WTC11 (cell line): ENCODE measurements around the gene BBS4. TPM values are rescaled to one million over a fixed set of nuclear protein-coding genes. Genes with fewer than 3 reads are reported as not detected.

Source experiments
- ATAC-seq: fragments of 200-7000 bp; cut with Tn5 transposase; 2 replicates; pipeline ENCODE4 v1.10.0; 2021; ENCODE audit warnings: mild to moderate bottlenecking, moderate library complexity
- CTCF ChIA-PET: fragments of 300-600 bp; sonication (Branson Sonifier 250); formaldehyde crosslinking; loops from one replicate; lab custom pipeline; 2021; ENCODE audit warnings: antibody characterized with exemption; lab: Charles Lee
- POLR2A ChIA-PET: fragments of 350-600 bp; sonication (Branson Sonifier 250); formaldehyde crosslinking; loops from one replicate; lab custom pipeline; 2021; ENCODE audit warnings: antibody characterized with exemption; lab: Charles Lee
- DNase-seq: peaks from one replicate; pipeline ENCODE4 v3.0.0; 2021; ENCODE audit warnings: low spot score
- H3K27ac Mint-ChIP-seq: 2 replicates; pipeline ENCODE4 v1.8.0; 2021; ENCODE audit warnings: mixed read lengths
- H3K27me3 Mint-ChIP-seq: 2 replicates; pipeline ENCODE4 v1.8.0; 2021; ENCODE audit warnings: low read depth, mild to moderate bottlenecking, moderate library complexity, mixed read lengths
- H3K36me3 Mint-ChIP-seq: 2 replicates; pipeline ENCODE4 v1.8.0; 2021; ENCODE audit warnings: mixed read lengths
- H3K4me1 Mint-ChIP-seq: 2 replicates; pipeline ENCODE4 v1.8.0; 2022; ENCODE audit warnings: mixed read lengths
- H3K4me3 Mint-ChIP-seq: 2 replicates; pipeline ENCODE4 v1.8.0; 2021; ENCODE audit warnings: mild to moderate bottlenecking, moderate library complexity, mixed read lengths
- H3K9me3 Mint-ChIP-seq: 2 replicates; pipeline ENCODE4 v1.8.0; 2021; ENCODE audit warnings: mixed read lengths
- EMX1 ChIP-seq: fragments of 250-450 bp; sonication (Bioruptor Pico); IDR thresholded peaks from 2 replicates; pipeline ENCODE4 v1.8.0; 2021; ENCODE audit warnings: mild to moderate bottlenecking
- FOXJ3 ChIP-seq: sonication (generic); formaldehyde crosslinking; IDR thresholded peaks from 2 replicates; pipeline ENCODE4 v1.9.0; 2021; ENCODE audit warnings: missing genetic modification reagents, mild to moderate bottlenecking, borderline replicate concordance
- FOXP1 ChIP-seq: sonication (generic); formaldehyde crosslinking; IDR thresholded peaks from 2 replicates; pipeline ENCODE4 v1.8.0; 2022; ENCODE audit warnings: missing genetic modification reagents, mild to moderate bottlenecking, moderate library complexity, borderline replicate concordance
- NFE2L1 ChIP-seq: sonication (generic); formaldehyde crosslinking; IDR thresholded peaks from 2 replicates; pipeline ENCODE4 v1.8.1; 2023; ENCODE audit warnings: missing genetic modification reagents
- TP53 ChIP-seq: sonication (generic); formaldehyde crosslinking; IDR thresholded peaks from 2 replicates; pipeline ENCODE4 v1.8.1; 2023; ENCODE audit warnings: mild to moderate bottlenecking, missing genetic modification reagents
- ZNF138 ChIP-seq: sonication (generic); formaldehyde crosslinking; conservative IDR thresholded peaks from 2 replicates; pipeline ENCODE4 v1.8.1; 2022; ENCODE audit warnings: mild to moderate bottlenecking, moderate library complexity, missing genetic modification reagents
- ZNF317 ChIP-seq: sonication (generic); formaldehyde crosslinking; IDR thresholded peaks from 2 replicates; pipeline ENCODE4 v1.8.1; 2023; ENCODE audit warnings: low read depth, mild to moderate bottlenecking, moderate library complexity, missing genetic modification reagents, borderline replicate concordance
- ZNF396 ChIP-seq: fragments of 250-450 bp; sonication (Bioruptor Pico); IDR thresholded peaks from 2 replicates; pipeline ENCODE4 v1.8.0; 2021; ENCODE audit warnings: mild to moderate bottlenecking, moderate library complexity, borderline replicate concordance
- total RNA-seq: library from RNA; stranded (reverse); gene quantifications from 3 replicates; pipeline ENCODE4 v1.2.3, GENCODE V29; 2021
- TF ChIP-seq, protein P1 (sequence below): fragments of 250-450 bp; sonication (Bioruptor Pico); IDR thresholded peaks from 2 replicates; pipeline ENCODE4 v1.8.0; 2021; ENCODE audit warnings: mild to moderate bottlenecking
- TF ChIP-seq, protein P2 (sequence below): sonication (generic); formaldehyde crosslinking; IDR thresholded peaks from 2 replicates; pipeline ENCODE4 v1.8.0; 2022; ENCODE audit warnings: mild to moderate bottlenecking, missing genetic modification reagents
- TF ChIP-seq, protein P3 (sequence below): sonication (generic); formaldehyde crosslinking; IDR thresholded peaks from 2 replicates; pipeline ENCODE4 v1.8.1; 2022; ENCODE audit warnings: missing genetic modification reagents, borderline replicate concordance

Gene BBS4
- total RNA-seq, 1 experiment from 2014 or later = 35.6 TPM

DNA sequence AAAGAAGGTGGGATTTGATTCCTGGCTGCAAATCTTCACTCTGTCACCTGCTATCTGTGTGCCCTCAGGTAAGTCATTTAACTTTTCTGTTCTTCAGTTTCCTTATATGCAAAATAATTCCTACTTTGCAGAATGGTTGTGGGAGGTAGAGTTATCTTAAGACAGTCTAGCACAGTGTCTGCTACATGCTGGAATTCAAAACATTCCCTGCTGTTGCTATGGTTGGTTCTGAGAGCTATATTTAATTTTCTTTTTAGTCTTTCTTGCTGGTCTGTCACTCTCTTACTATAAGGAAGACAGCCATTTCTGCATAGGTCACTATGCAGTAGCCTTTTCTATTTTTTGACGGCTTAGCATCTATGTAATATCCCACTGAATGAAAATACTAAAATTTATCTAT lies 101.5 kb downstream of the BBS4 start:
- Mint-ChIP-seq H3K27ac (no peak overlapping the region), H3K4me3 (no peak overlapping the region), H3K9me3 (0 out of 2 replicates have a peak, but pooled peaks cover 4% of the 10 kb centered on the region), H3K36me3 (no peaks in the 10 kb centered on the region), H3K4me1 (peaks cover 7% of the 10 kb centered on the region), H3K27me3 (peaks cover 5% of the 10 kb centered on the region)
- no peak for DNase-seq
- ChIA-PET POLR2A (no interaction called here), CTCF (no interaction called here)
- no peak for ATAC-seq
- TF ChIP-seq ZNF138 (no peak), EMX1 (CRISPR knock-in tag) (no peak), NFE2L1 (CRISPR knock-in tag) (no peak), FOXJ3 (CRISPR knock-in tag) (no peak), ZNF396 (CRISPR knock-in tag) (no peak), FOXP1 (no peak), TP53 (CRISPR knock-in tag) (no peak), ZNF317 (CRISPR knock-in tag) (no peak)
- TF ChIP-seq, protein P1, sequence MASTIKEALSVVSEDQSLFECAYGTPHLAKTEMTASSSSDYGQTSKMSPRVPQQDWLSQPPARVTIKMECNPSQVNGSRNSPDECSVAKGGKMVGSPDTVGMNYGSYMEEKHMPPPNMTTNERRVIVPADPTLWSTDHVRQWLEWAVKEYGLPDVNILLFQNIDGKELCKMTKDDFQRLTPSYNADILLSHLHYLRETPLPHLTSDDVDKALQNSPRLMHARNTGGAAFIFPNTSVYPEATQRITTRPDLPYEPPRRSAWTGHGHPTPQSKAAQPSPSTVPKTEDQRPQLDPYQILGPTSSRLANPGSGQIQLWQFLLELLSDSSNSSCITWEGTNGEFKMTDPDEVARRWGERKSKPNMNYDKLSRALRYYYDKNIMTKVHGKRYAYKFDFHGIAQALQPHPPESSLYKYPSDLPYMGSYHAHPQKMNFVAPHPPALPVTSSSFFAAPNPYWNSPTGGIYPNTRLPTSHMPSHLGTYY (CRISPR knock-in tag) = no peak
- TF ChIP-seq, protein P2, sequence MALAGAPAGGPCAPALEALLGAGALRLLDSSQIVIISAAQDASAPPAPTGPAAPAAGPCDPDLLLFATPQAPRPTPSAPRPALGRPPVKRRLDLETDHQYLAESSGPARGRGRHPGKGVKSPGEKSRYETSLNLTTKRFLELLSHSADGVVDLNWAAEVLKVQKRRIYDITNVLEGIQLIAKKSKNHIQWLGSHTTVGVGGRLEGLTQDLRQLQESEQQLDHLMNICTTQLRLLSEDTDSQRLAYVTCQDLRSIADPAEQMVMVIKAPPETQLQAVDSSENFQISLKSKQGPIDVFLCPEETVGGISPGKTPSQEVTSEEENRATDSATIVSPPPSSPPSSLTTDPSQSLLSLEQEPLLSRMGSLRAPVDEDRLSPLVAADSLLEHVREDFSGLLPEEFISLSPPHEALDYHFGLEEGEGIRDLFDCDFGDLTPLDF (CRISPR knock-in tag) = no peak
- TF ChIP-seq, protein P3, sequence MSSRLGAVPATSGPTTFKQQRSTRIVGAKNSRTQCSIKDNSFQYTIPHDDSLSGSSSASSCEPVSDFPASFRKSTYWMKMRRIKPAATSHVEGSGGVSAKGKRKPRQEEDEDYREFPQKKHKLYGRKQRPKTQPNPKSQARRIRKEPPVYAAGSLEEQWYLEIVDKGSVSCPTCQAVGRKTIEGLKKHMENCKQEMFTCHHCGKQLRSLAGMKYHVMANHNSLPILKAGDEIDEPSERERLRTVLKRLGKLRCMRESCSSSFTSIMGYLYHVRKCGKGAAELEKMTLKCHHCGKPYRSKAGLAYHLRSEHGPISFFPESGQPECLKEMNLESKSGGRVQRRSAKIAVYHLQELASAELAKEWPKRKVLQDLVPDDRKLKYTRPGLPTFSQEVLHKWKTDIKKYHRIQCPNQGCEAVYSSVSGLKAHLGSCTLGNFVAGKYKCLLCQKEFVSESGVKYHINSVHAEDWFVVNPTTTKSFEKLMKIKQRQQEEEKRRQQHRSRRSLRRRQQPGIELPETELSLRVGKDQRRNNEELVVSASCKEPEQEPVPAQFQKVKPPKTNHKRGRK (CRISPR knock-in tag) = no peak

Other genes starting within 250 kb of the BBS4 start
- gene ARIH1, start 211.9 kb upstream of the BBS4 start, total RNA-seq = 198 to 206 TPM (median 201 TPM) in 3 replicates
- gene GOLGA6B, start 31.5 kb upstream of the BBS4 start, total RNA-seq = 0.73 to 1.9 TPM (median 0.85 TPM) in 3 replicates
- gene HIGD2B, start within 50 bp of the BBS4 start, total RNA-seq = 0.18 TPM in 1 of 3 replicates, not detected in the others
- 30.8 to 37.9 TPM (median 34.1 TPM) in 3 replicates for gene ADPGK, start 97.6 kb downstream of the BBS4 start, total RNA-seq